ENCODE measurements around the gene CCN6.

The CCN6 gene

GRCh38 chr6:112114577-112115223 lies 60.8 kb downstream of the CCN6 start:
- no peak for DNase-seq (ENCODE audit: extremely low spot score)
- POLR2A ChIA-PET, result no interaction called here
- CTCF ChIA-PET, result no interaction called here
- no peak for TF ChIP-seq CTBP1 (IDR thresholded peaks at IDR 0.05; ENCODE audit: borderline replicate concordance)
- TF ChIP-seq NFRKB (IDR thresholded peaks at IDR 0.05), result no peak
- TF ChIP-seq TARDBP (IDR thresholded peaks at IDR 0.05), result no peak
- no peak for TF ChIP-seq FOXM1 (IDR thresholded peaks at IDR 0.05; ENCODE audit: borderline replicate concordance)
- no peak for TF ChIP-seq FOXA1 (IDR thresholded peaks at IDR 0.05)
- TF ChIP-seq ARNT (IDR thresholded peaks at IDR 0.05), result no peak
- TF ChIP-seq FOXK2 (IDR thresholded peaks at IDR 0.05), result no peak
- no peak for TF ChIP-seq ELF4 (IDR thresholded peaks at IDR 0.05)
- no peak for TF ChIP-seq SUZ12 (IDR thresholded peaks at IDR 0.05)
- TF ChIP-seq LEF1 (IDR thresholded peaks at IDR 0.05; ENCODE audit: borderline replicate concordance), result no peak
- no peak for TF ChIP-seq HDGF (IDR thresholded peaks at IDR 0.05; ENCODE audit: borderline replicate concordance)
- TF ChIP-seq L3MBTL2 (conservative IDR thresholded peaks at IDR 0.05), result no peak
- TF ChIP-seq SP1 (IDR thresholded peaks at IDR 0.05), result no peak

GRCh38 chr6:112116221-112116620 lies 62.3 kb downstream of the CCN6 start:
- CTCF ChIA-PET, result interaction anchor here (0.6 to 0.8 kb wide), 3 partner anchors 9 to 242 kb away, joined by 3 to 5 read pairs (median 4); no protein-coding TSS in a partner anchor
- peak; percentile 46 for DNase-seq (ENCODE audit: extremely low spot score)
- no peak for TF ChIP-seq ARNT (IDR thresholded peaks at IDR 0.05)
- TF ChIP-seq HDGF (IDR thresholded peaks at IDR 0.05; ENCODE audit: borderline replicate concordance), result no peak
- no peak for TF ChIP-seq FOXM1 (IDR thresholded peaks at IDR 0.05; ENCODE audit: borderline replicate concordance)
- TF ChIP-seq CTBP1 (IDR thresholded peaks at IDR 0.05; ENCODE audit: borderline replicate concordance), result no peak
- no peak for TF ChIP-seq L3MBTL2 (conservative IDR thresholded peaks at IDR 0.05)
- TF ChIP-seq BHLHE40 (IDR thresholded peaks at IDR 0.05; ENCODE audit: borderline replicate concordance), result no peak
- no peak for TF ChIP-seq SUZ12 (IDR thresholded peaks at IDR 0.05)
- TF ChIP-seq LEF1 (IDR thresholded peaks at IDR 0.05; ENCODE audit: borderline replicate concordance), result no peak
- TF ChIP-seq ELF4 (IDR thresholded peaks at IDR 0.05), result no peak
- TF ChIP-seq SP1 (IDR thresholded peaks at IDR 0.05), result no peak
- TF ChIP-seq FOXK2 (IDR thresholded peaks at IDR 0.05), result no peak
- no peak for TF ChIP-seq ZNF384 (IDR thresholded peaks at IDR 0.05)
- no peak for TF ChIP-seq PKNOX1 (IDR thresholded peaks at IDR 0.05)
- TF ChIP-seq NFRKB (IDR thresholded peaks at IDR 0.05), result no peak
- TF ChIP-seq FOXA1 (IDR thresholded peaks at IDR 0.05), result no peak
- TF ChIP-seq TARDBP (IDR thresholded peaks at IDR 0.05), result no peak
- POLR2A ChIA-PET, result no interaction called here

GRCh38 chr6:112117554-112117953 lies 63.6 kb downstream of the CCN6 start:
- DNase-seq (ENCODE audit: extremely low spot score), result no peak

GRCh38 chr6:112118034-112118433 lies 64.1 kb downstream of the CCN6 start:
- DNase-seq (ENCODE audit: extremely low spot score), result no peak
- no peak for TF ChIP-seq FOXA1 (IDR thresholded peaks at IDR 0.05)
- no peak for TF ChIP-seq TARDBP (IDR thresholded peaks at IDR 0.05)
- no peak for TF ChIP-seq SP1 (IDR thresholded peaks at IDR 0.05)
- TF ChIP-seq BHLHE40 (IDR thresholded peaks at IDR 0.05; ENCODE audit: borderline replicate concordance), result no peak
- CTCF ChIA-PET, result no interaction called here
- POLR2A ChIA-PET, result no interaction called here

More at GRCh38 chr6:112117554-112117953, 63.6 kb downstream of the CCN6 start:
- CTCF ChIA-PET, result interaction anchor here (0.6 kb wide), 1 partner anchor 25 kb away, joined by 4 read pairs; no protein-coding TSS in a partner anchor
- POLR2A ChIA-PET, result no interaction called here
- TF ChIP-seq ELF4 (IDR thresholded peaks at IDR 0.05) (no peak), HDGF (IDR thresholded peaks at IDR 0.05; ENCODE audit: borderline replicate concordance) (no peak), NFRKB (IDR thresholded peaks at IDR 0.05) (no peak), FOXK2 (IDR thresholded peaks at IDR 0.05) (no peak), ZNF384 (IDR thresholded peaks at IDR 0.05) (no peak), SUZ12 (IDR thresholded peaks at IDR 0.05) (no peak), BHLHE40 (IDR thresholded peaks at IDR 0.05; ENCODE audit: borderline replicate concordance) (no peak), ARNT (IDR thresholded peaks at IDR 0.05) (no peak)

All from HEK293T (cell line).